Activated naive CD4-positive, alpha-beta T cell treated with anti-CD3 and anti-CD28 coated beads for 36 hours (primary cell): ENCODE results near the gene DIDO1. TPM values are rescaled to one million over a fixed set of nuclear protein-coding genes. Genes with fewer than 3 reads are reported as not detected.
A peak's percentile ranks its signal among the peaks of the same experiment; 100 is the strongest.
"Not testable (repeated sequence)": the region's sequence is repeated elsewhere in the genome, so short reads cannot be mapped to it uniquely, and the experiment has no call there.

Experiments used
- CTCF ChIA-PET: fragments of 350-600 bp; sonication (Branson Sonifier 250); formaldehyde crosslinking; loops from one replicate; lab custom pipeline; 2021; ENCODE audit warnings: antibody characterized with exemption; lab: Charles Lee
- DNase-seq: peaks from one replicate; pipeline ENCODE4 v3.0.0-alpha.2; 2020
- H3K27ac Mint-ChIP-seq: one replicate; pipeline ENCODE4 v1.8.0; 2021; ENCODE audit warnings: mild to moderate bottlenecking, mixed read lengths
- H3K27me3 Mint-ChIP-seq: one replicate; pipeline ENCODE4 v1.8.0; 2021; ENCODE audit warnings: low read depth, mixed read lengths
- H3K36me3 Mint-ChIP-seq: one replicate; pipeline ENCODE4 v1.8.0; 2021; ENCODE audit warnings: low read depth, mixed read lengths
- H3K4me1 Mint-ChIP-seq: one replicate; pipeline ENCODE4 v1.8.0; 2021; ENCODE audit warnings: low read depth, mixed read lengths
- H3K4me3 Mint-ChIP-seq: one replicate; pipeline ENCODE4 v1.8.0; 2021; ENCODE audit warnings: mild to moderate bottlenecking, moderate library complexity, mixed read lengths
- H3K9me3 Mint-ChIP-seq: one replicate; pipeline ENCODE4 v1.8.0; 2021; ENCODE audit warnings: mixed read lengths
- intact Hi-C: fragments of 100-400 bp; cut with micrococcal nuclease; formaldehyde crosslinking; loops from one replicate; pipeline ENCODE4 v1.15.1; 2023
- total RNA-seq, 2 experiments: library from RNA; stranded (reverse); gene quantifications; one replicate each; pipeline ENCODE4 v1.2.3, GENCODE V29; 2021

The DIDO1 gene
- total RNA-seq, 2 experiments from 2014 or later = 49.5 to 50.3 TPM

GRCh38 chr20:62873681-62874031, 52.6 kb downstream of the DIDO1 start:
- CTCF ChIA-PET = interaction anchor here (1.2 kb wide), 1 partner anchor 26 kb away, joined by 4 read pairs; no protein-coding TSS in a partner anchor
- peak; percentile 62 for DNase-seq
- not testable (repeated sequence) for H3K4me3 Mint-ChIP-seq, H3K27me3 Mint-ChIP-seq, H3K27ac Mint-ChIP-seq, H3K36me3 Mint-ChIP-seq, H3K9me3 Mint-ChIP-seq
- H3K4me1 Mint-ChIP-seq = peaks cover 17% of the 10 kb centered on the region
- intact Hi-C loops = loop anchor here (1.0 kb wide), 1 partner anchor 136 kb away; no protein-coding TSS in a partner anchor

- CTCF ChIA-PET = interaction anchor here (0.8 to 1.2 kb wide), 2 partner anchors 26 to 29 kb away, joined by 3 to 4 read pairs; no protein-coding TSS in a partner anchor
- no peak overlapping the region for H3K27ac Mint-ChIP-seq
- H3K27me3 Mint-ChIP-seq = no peaks in the 10 kb centered on the region
- H3K4me1 Mint-ChIP-seq = peaks cover 17% of the 10 kb centered on the region
- no peak overlapping the region for H3K4me3 Mint-ChIP-seq
- no peaks in the 10 kb centered on the region for H3K9me3 Mint-ChIP-seq
- H3K36me3 Mint-ChIP-seq = no peaks in the 10 kb centered on the region
- DNase-seq = no peak
- intact Hi-C loops = loop anchor here (1.0 kb wide), 1 partner anchor 136 kb away; no protein-coding TSS in a partner anchor
These were observed 53.0 kb downstream of the DIDO1 start for GRCh38 chr20:62873280-62873679.

- no peaks in the 10 kb centered on the region for H3K27me3 Mint-ChIP-seq
- DNase-seq = no peak
- H3K9me3 Mint-ChIP-seq = no peaks in the 10 kb centered on the region
- H3K36me3 Mint-ChIP-seq = no peaks in the 10 kb centered on the region
- no peak overlapping the region for H3K27ac Mint-ChIP-seq
- intact Hi-C loops = loop anchor here (1.0 kb wide), 1 partner anchor 136 kb away; no protein-coding TSS in a partner anchor
- CTCF ChIA-PET = interaction anchor here (0.8 to 1.2 kb wide), 2 partner anchors 26 to 30 kb away, joined by 3 to 4 read pairs; no protein-coding TSS in a partner anchor
- no peak overlapping the region for H3K4me3 Mint-ChIP-seq
- peaks cover 17% of the 10 kb centered on the region for H3K4me1 Mint-ChIP-seq
These were observed 53.4 kb downstream of the DIDO1 start for GRCh38 chr20:62872862-62873261.

- H3K27me3 Mint-ChIP-seq = no peaks in the 10 kb centered on the region
- CTCF ChIA-PET = interaction anchor here (0.8 to 0.9 kb wide), 2 partner anchors 30 to 33 kb away, joined by 3 read pairs; no protein-coding TSS in a partner anchor
- peaks cover 17% of the 10 kb centered on the region for H3K4me1 Mint-ChIP-seq
- intact Hi-C loops = no loop called here
- H3K4me3 Mint-ChIP-seq = no peak overlapping the region
- DNase-seq = no peak
- H3K9me3 Mint-ChIP-seq = no peaks in the 10 kb centered on the region
- no peaks in the 10 kb centered on the region for H3K36me3 Mint-ChIP-seq
- no peak overlapping the region for H3K27ac Mint-ChIP-seq
These were observed 54.0 kb downstream of the DIDO1 start for GRCh38 chr20:62872184-62872847.

GRCh38 chr20:62864207-62864606, 62.1 kb downstream of the DIDO1 start:
- Mint-ChIP-seq H3K4me1 (peaks cover 18% of the 10 kb centered on the region), H3K4me3 (no peak overlapping the region)
- intact Hi-C loops = loop anchor here (5.0 kb wide), 1 partner anchor 238 kb away; no protein-coding TSS in a partner anchor

GRCh38 chr20:62861726-62862336, 64.5 kb downstream of the DIDO1 start, which contains the start of gene TCFL5:
TSS of gene TCFL5 (minus strand) at chr20:62861822. CDS start at chr20:62861670, 152 bp downstream.
- peak; percentile 92 for DNase-seq
- H3K27ac Mint-ChIP-seq = no peak within 1 kb of the TSS
- CTCF ChIA-PET = no interaction called here
- no peaks in the 10 kb centered on the region for H3K27me3 Mint-ChIP-seq
- H3K4me1 Mint-ChIP-seq = peaks cover 24% of the 10 kb centered on the region
- intact Hi-C loops = loop anchor here (1.0 to 5.0 kb wide), 3 partner anchors 64 to 240 kb away; partner anchors contain the start of gene DIDO1
- H3K4me3 Mint-ChIP-seq = peak within 1 kb of the TSS; percentile 65
- peaks cover 10% of the 10 kb centered on the region for H3K36me3 Mint-ChIP-seq
- no peaks in the 10 kb centered on the region for H3K9me3 Mint-ChIP-seq

More at GRCh38 chr20:62864207-62864606, 62.1 kb downstream of the DIDO1 start:
- H3K36me3 Mint-ChIP-seq = peaks cover under 1% of the 10 kb centered on the region
- H3K9me3 Mint-ChIP-seq = no peaks in the 10 kb centered on the region
- H3K27me3 Mint-ChIP-seq = no peaks in the 10 kb centered on the region
- CTCF ChIA-PET = interaction anchor here (1.5 kb wide), 1 partner anchor 56 kb away, joined by 5 read pairs; no protein-coding TSS in a partner anchor
- no peak overlapping the region for H3K27ac Mint-ChIP-seq
- no peak for DNase-seq

- intact Hi-C loops = loop anchor here (1.0 to 5.0 kb wide), 3 partner anchors 65 to 241 kb away; partner anchors contain the start of gene DIDO1
- H3K4me3 Mint-ChIP-seq = no peak overlapping the region
- CTCF ChIA-PET = interaction anchor here (1.2 kb wide), 1 partner anchor 14 kb away, joined by 3 read pairs; no protein-coding TSS in a partner anchor
- peak; percentile 47 for DNase-seq
- peaks cover 24% of the 10 kb centered on the region for H3K4me1 Mint-ChIP-seq
- no peaks in the 10 kb centered on the region for H3K27me3 Mint-ChIP-seq
- no peaks in the 10 kb centered on the region for H3K9me3 Mint-ChIP-seq
- H3K36me3 Mint-ChIP-seq = peaks cover 11% of the 10 kb centered on the region
- H3K27ac Mint-ChIP-seq = no peak overlapping the region
These were observed 65.2 kb downstream of the DIDO1 start for GRCh38 chr20:62860924-62861691.

GRCh38 chr20:62860391-62860923, 65.8 kb downstream of the DIDO1 start:
- intact Hi-C loops = loop anchor here (5.0 kb wide), 1 partner anchor 242 kb away; no protein-coding TSS in a partner anchor
- Mint-ChIP-seq H3K36me3 (peaks cover 11% of the 10 kb centered on the region), H3K27ac (no peak overlapping the region), H3K9me3 (no peaks in the 10 kb centered on the region), H3K4me1 (peaks cover 24% of the 10 kb centered on the region), H3K27me3 (no peaks in the 10 kb centered on the region), H3K4me3 (peak overlapping the region; percentile 65)
- DNase-seq = no peak
- CTCF ChIA-PET = interaction anchor here (1.2 kb wide), 1 partner anchor 13 kb away, joined by 3 read pairs; no protein-coding TSS in a partner anchor

- Mint-ChIP-seq H3K36me3 (peaks cover 11% of the 10 kb centered on the region), H3K4me3 (peak overlapping the region; percentile 65), H3K4me1 (peaks cover 24% of the 10 kb centered on the region), H3K27ac (no peak overlapping the region), H3K9me3 (no peaks in the 10 kb centered on the region), H3K27me3 (no peaks in the 10 kb centered on the region)
- CTCF ChIA-PET = interaction anchor here (1.2 kb wide), 1 partner anchor 12 kb away, joined by 3 read pairs; no protein-coding TSS in a partner anchor
- intact Hi-C loops = loop anchor here (5.0 kb wide), 1 partner anchor 243 kb away; no protein-coding TSS in a partner anchor
- DNase-seq = no peak
These were observed 66.6 kb downstream of the DIDO1 start for GRCh38 chr20:62859721-62860120.

GRCh38 chr20:62858058-62858830, 68.1 kb downstream of the DIDO1 start:
- H3K4me1 Mint-ChIP-seq = peaks cover 24% of the 10 kb centered on the region
- DNase-seq = no peak
- no peaks in the 10 kb centered on the region for H3K27me3 Mint-ChIP-seq
- H3K36me3 Mint-ChIP-seq = peaks cover 14% of the 10 kb centered on the region
- intact Hi-C loops = no loop called here
- H3K27ac Mint-ChIP-seq = no peak overlapping the region
- H3K4me3 Mint-ChIP-seq = no peak overlapping the region
- H3K9me3 Mint-ChIP-seq = no peaks in the 10 kb centered on the region
- CTCF ChIA-PET = no interaction called here
